IMR-90 (cell line): ENCODE measurements around the gene SSNA1. TPM values are rescaled to one million over a fixed set of nuclear protein-coding genes. Genes with fewer than 3 reads are reported as not detected.
A peak's percentile ranks its signal among the peaks of the same experiment; 100 is the strongest.

Experiments used
- ATAC-seq: fragments of 200-7000 bp; cut with Tn5 transposase; 2 replicates; pipeline ENCODE4 v1.9.1; 2020; ENCODE audit warnings: low read depth, mild to moderate bottlenecking, moderate library complexity
- BruUV-seq: library from RNA; stranded (reverse); fragments of 400-500 nt; replicated peaks from 2 replicates; lab custom pipeline; 2021; lab: Mats Ljungman, UMichigan
- CTCF ChIA-PET: fragments of 300-600 bp; formaldehyde crosslinking; extraction: SDS; loops from one replicate; lab custom pipeline; 2021; ENCODE audit warnings: antibody characterized with exemption; lab: Yijun Ruan, JAX
- POLR2A ChIA-PET: fragments of 300-600 bp; sonication (Branson Sonifier 250); formaldehyde crosslinking; loops from one replicate; lab custom pipeline; 2022; ENCODE audit warnings: antibody characterized with exemption; ENCODE audit not compliant: unreplicated experiment; lab: Charles Lee
- DNase-seq: peaks from one replicate; pipeline ENCODE4 v3.0.0; 2013
- H2AFZ ChIP-seq: replicated peaks from 2 replicates; pipeline ENCODE3; 2013; ENCODE audit warnings: low read length, mild to moderate bottlenecking; ENCODE audit not compliant: poor library complexity
- H2AK5ac ChIP-seq: 2 replicates; pipeline ENCODE4 v1.6.1; 2013; ENCODE audit warnings: low read depth, low read length, inconsistent platforms
- H2AK9ac ChIP-seq: replicated peaks from 2 replicates; pipeline ENCODE3; 2013; ENCODE audit warnings: mild to moderate bottlenecking, low read depth, low read length, moderate library complexity; ENCODE audit not compliant: poor library complexity
- H2BK120ac ChIP-seq: 2 replicates; pipeline ENCODE4 v1.6.1; 2013; ENCODE audit warnings: low read depth, low read length, inconsistent platforms
- H2BK15ac ChIP-seq: 3 replicates; pipeline ENCODE4 v1.6.1; 2013; ENCODE audit warnings: low read depth, low read length, inconsistent platforms
- H2BK20ac ChIP-seq: 2 replicates; pipeline ENCODE4 v1.6.1; 2013; ENCODE audit warnings: low read depth, mild to moderate bottlenecking, inconsistent platforms, low read length, moderate library complexity
- H2BK5ac ChIP-seq: 2 replicates; pipeline ENCODE4 v1.6.1; 2013; ENCODE audit warnings: mild to moderate bottlenecking, low read depth, low read length, inconsistent platforms; ENCODE audit not compliant: poor library complexity, severe bottlenecking
- H3K14ac ChIP-seq: replicated peaks from 2 replicates; pipeline ENCODE4 v1.6.1; 2013; ENCODE audit warnings: low read depth, low read length, inconsistent platforms
- H3K18ac ChIP-seq: 2 replicates; pipeline ENCODE4 v1.6.1; 2013; ENCODE audit warnings: low read depth, low read length, control low read depth
- H3K23ac ChIP-seq: 2 replicates; pipeline ENCODE4 v1.6.1; 2013; ENCODE audit warnings: low read depth, low read length, inconsistent platforms
- H3K27ac ChIP-seq: 2 replicates; pipeline ENCODE4 v1.5.1; 2013; ENCODE audit warnings: mild to moderate bottlenecking, control low read depth, low read length; ENCODE audit not compliant: insufficient read depth
- H3K27me3 ChIP-seq: 2 replicates; pipeline ENCODE4 v1.6.1; 2013; ENCODE audit warnings: low read length; ENCODE audit not compliant: control insufficient read depth, insufficient read depth
- H3K36me3 ChIP-seq: 2 replicates; pipeline ENCODE4 v1.6.1; 2013; ENCODE audit warnings: low read length, mixed read lengths; ENCODE audit not compliant: control insufficient read depth, insufficient read depth
- H3K4ac ChIP-seq: 2 replicates; pipeline ENCODE4 v1.6.1; 2013; ENCODE audit warnings: low read depth, low read length, inconsistent platforms
- H3K4me1 ChIP-seq: 2 replicates; pipeline ENCODE4 v1.6.1; 2013; ENCODE audit warnings: low read length, mixed read lengths; ENCODE audit not compliant: control insufficient read depth, insufficient read depth
- H3K4me2 ChIP-seq: 2 replicates; pipeline ENCODE4 v1.6.1; 2013; ENCODE audit warnings: low read depth, mild to moderate bottlenecking, control low read depth, low read length, moderate library complexity
- H3K4me3 ChIP-seq: 2 replicates; pipeline ENCODE4 v1.5.1; 2013; ENCODE audit warnings: low read depth, mild to moderate bottlenecking, control low read depth, low read length, moderate library complexity; ENCODE audit not compliant: insufficient read depth
- H3K56ac ChIP-seq: 2 replicates; pipeline ENCODE4 v1.6.1; 2013; ENCODE audit warnings: low read length, inconsistent platforms; ENCODE audit not compliant: insufficient read depth; ENCODE audit errors: extremely low read depth
- H3K79me1 ChIP-seq, 2 experiments: 2 replicates each; pipeline ENCODE4 v1.6.1; 2013; ENCODE audit warnings: low read length in 2 of 2, inconsistent platforms in 1 of 2, low read depth in 1 of 2
- H3K9ac ChIP-seq: 2 replicates; pipeline ENCODE4 v1.6.1; 2013; ENCODE audit warnings: low read depth, low read length, control low read depth
- H3K9me1 ChIP-seq: 2 replicates; pipeline ENCODE4 v1.6.1; 2013; ENCODE audit warnings: low read length, inconsistent platforms; ENCODE audit not compliant: insufficient read depth
- H3K9me3 ChIP-seq: 2 replicates; pipeline ENCODE4 v1.6.1; 2013; ENCODE audit warnings: low read length; ENCODE audit not compliant: control insufficient read depth, insufficient read depth
- H4K20me1 ChIP-seq: 2 replicates; pipeline ENCODE4 v1.6.1; 2013; ENCODE audit warnings: low read length, inconsistent platforms; ENCODE audit not compliant: insufficient read depth
- H4K5ac ChIP-seq: 2 replicates; pipeline ENCODE4 v1.6.1; 2013; ENCODE audit warnings: mild to moderate bottlenecking, low read depth, low read length, control low read depth
- H4K8ac ChIP-seq, 2 experiments: 2 replicates each; pipeline ENCODE4 v1.6.1; 2013; ENCODE audit warnings: low read depth in 2 of 2, low read length in 2 of 2, control low read depth in 1 of 2, inconsistent platforms in 1 of 2
- H4K91ac ChIP-seq: 2 replicates; pipeline ENCODE4 v1.6.1; 2013; ENCODE audit warnings: low read depth, low read length, inconsistent platforms; ENCODE audit not compliant: insufficient read depth
- MXI1 ChIP-seq: IDR thresholded peaks from 2 replicates; pipeline ENCODE4 v1.6.1; 2012; ENCODE audit warnings: low read depth, mild to moderate bottlenecking, low read length, moderate library complexity, borderline replicate concordance
- RFX5 ChIP-seq: IDR thresholded peaks from 2 replicates; pipeline ENCODE4 v1.8.0; 2012; ENCODE audit warnings: low read depth, mild to moderate bottlenecking, low read length, moderate library complexity
- WGBS, 2 experiments: methylation state at CpG; one replicate each; pipeline versions ENCODE4 v1.1.5 to v1.1.7; 2013; ENCODE audit warnings: missing lambda C conversion rate in 2 of 2; ENCODE audit not compliant: insufficient read length in 1 of 2; ENCODE audit errors: extremely low coverage in 2 of 2; 5-methylcytosine and 5-hydroxymethylcytosine counted together
- dilution Hi-C: fragments of 300-500 bp; cut with HindIII; formaldehyde crosslinking; loops from one replicate; pipeline ENCODE4 v1.14.3; 2018; ENCODE audit warnings: low sequenced_read_pairs; ENCODE audit not compliant: unreplicated experiment
- in situ Hi-C: fragments of 300-500 bp; cut with MboI; formaldehyde crosslinking; loops from 3 replicates; pipeline ENCODE4 v1.14.3; 2019; ENCODE audit warnings: low sequenced_read_pairs, inconsistent platforms, mixed read lengths
- intact Hi-C: fragments of 100-400 bp; cut with micrococcal nuclease; formaldehyde crosslinking; loops from 2 replicates; pipeline ENCODE4 v1.10.0; 2022
- polyA plus RNA-seq, 3 experiments: library from polyadenylated mRNA; depleted of rRNA; stranded (reverse); fragments of >200 nt; gene quantifications; 2 replicates each; pipeline ENCODE4 v1.2.3, GENCODE V29; 2012; ENCODE audit warnings: low replicate concordance in 1 of 3
- total RNA-seq: library from RNA; depleted of rRNA; stranded (reverse); fragments of >200 nt; gene quantifications from 2 replicates; pipeline ENCODE4 v1.2.3, GENCODE V29; 2012

The SSNA1 gene
- total and polyA plus RNA-seq, 2 of the 4 experiments (the other 2 are of a cell fraction): 55.7 to 86.7 TPM

- no peak for TF ChIP-seq MXI1
Observed at GRCh38 chr9:137161558-137162486, 26.7 kb upstream of the SSNA1 start (continued).

GRCh38 chr9:137162505-137163364 is 25.7 kb upstream of the SSNA1 start:
- H3K36me3 ChIP-seq: no peaks in the 10 kb centered on the region
- no peak overlapping the region for H2BK15ac ChIP-seq
- no peak overlapping the region for H2BK5ac ChIP-seq
- H4K20me1 ChIP-seq: no peaks in the 10 kb centered on the region
- no peak for TF ChIP-seq RFX5
- no peak overlapping the region for H3K14ac ChIP-seq
- H3K4me2 ChIP-seq: peak overlapping the region; percentile 67
- no peaks in the 10 kb centered on the region for H3K4me1 ChIP-seq
- H3K23ac ChIP-seq: no peak overlapping the region
- H3K27ac ChIP-seq: no peak overlapping the region
- no peak overlapping the region for H2BK20ac ChIP-seq
- no peak overlapping the region for H2AK9ac ChIP-seq
- no peaks in the 10 kb centered on the region for H3K9me3 ChIP-seq
- peak overlapping the region; percentile 31 for H3K4me3 ChIP-seq
- dilution Hi-C loops: no loop called here
- DNase-seq (no peak), ATAC-seq (peak; percentile 54)
- peaks cover 89% of the 10 kb centered on the region for H3K27me3 ChIP-seq
- H4K8ac ChIP-seq: peak overlapping the region in 1 of 2 experiments; percentile 63; a peak in 1 of 4 replicates
- 5% methylated on average over 40 of the region's 74 CpGs; no CpG with 5 or more reads in 1 of the 2 experiments for WGBS, 2 experiments
- no peak overlapping the region for H3K4ac ChIP-seq
- H3K79me1 ChIP-seq: no peaks in the 10 kb centered on the region
- BruUV-seq: no TSS peak
- ChIA-PET POLR2A (no interaction called here), CTCF (no interaction called here)
- no peak overlapping the region for H4K91ac ChIP-seq
- in situ Hi-C loops: no loop called here
- no peak overlapping the region for H2BK120ac ChIP-seq
- no peak overlapping the region for H4K5ac ChIP-seq
- H3K9me1 ChIP-seq: no peaks in the 10 kb centered on the region
- peak overlapping the region; percentile 94 for H2AFZ ChIP-seq
- intact Hi-C loops: no loop called here
- H3K18ac ChIP-seq: no peak overlapping the region
- H3K9ac ChIP-seq: no peak overlapping the region
- H3K56ac ChIP-seq: no peak overlapping the region
- H2AK5ac ChIP-seq: no peak overlapping the region
